T-helper 22 cell (primary cell): ENCODE measurements around the gene MSI2.

Source experiments
- DNase-seq: peaks from one replicate; pipeline ENCODE4 v3.0.0-alpha.2; 2020; ENCODE audit warnings: low read depth

Gene MSI2

DNA sequence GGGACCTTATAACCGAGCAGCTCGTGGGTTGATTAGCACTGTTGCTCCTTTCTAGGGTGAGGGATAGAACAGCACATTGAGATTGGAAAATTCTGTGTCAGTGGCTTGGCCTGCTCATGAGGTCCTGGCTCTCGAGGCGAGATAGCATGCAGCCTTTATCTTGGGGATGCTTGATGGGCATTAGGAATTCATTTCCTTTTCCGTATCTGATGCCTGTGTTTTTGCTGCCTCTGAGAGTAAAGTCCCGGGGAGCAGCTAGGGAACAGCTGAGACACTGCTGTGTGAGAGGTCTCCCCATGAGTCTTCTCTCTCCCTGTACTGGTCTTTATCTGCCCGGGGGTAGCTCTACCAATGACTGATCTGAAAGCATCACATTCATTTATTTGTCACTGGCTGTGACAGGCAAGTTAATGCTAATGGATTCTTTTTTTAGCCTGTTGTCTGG lies 14.5 kb downstream of the MSI2 start:
- DNase-seq = no peak

DNA sequence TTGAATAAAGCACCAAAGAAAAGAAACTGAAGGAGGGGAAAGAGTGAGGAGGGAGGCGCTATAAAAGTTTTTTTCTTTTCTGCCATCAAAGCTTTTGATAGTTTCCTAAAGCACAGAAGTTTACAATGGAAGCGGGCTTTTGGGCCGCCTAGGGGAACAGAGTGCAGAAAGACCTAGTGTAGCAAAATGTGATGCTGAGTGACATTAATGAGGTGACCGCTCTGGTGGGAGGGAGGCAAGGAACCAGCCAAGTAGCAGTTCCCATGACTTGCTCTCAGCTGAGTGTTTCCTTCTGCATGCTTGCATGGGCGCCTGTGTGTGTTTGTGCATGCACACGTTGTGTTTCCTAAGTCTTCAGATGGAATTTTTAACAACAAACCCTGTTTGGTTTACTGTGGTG lies 15.5 kb downstream of the MSI2 start:
- DNase-seq = no peak

GRCh38 chr17:57273490-57273889 lies 17.2 kb downstream of the MSI2 start:
- no peak for DNase-seq

GRCh38 chr17:57274162-57274561 lies 17.8 kb downstream of the MSI2 start:
- DNase-seq = no peak

- DNase-seq = no peak
Measured at GRCh38 chr17:57275071-57275764, 18.9 kb downstream of the MSI2 start.

- no peak for DNase-seq
Measured at GRCh38 chr17:57276621-57277020, 20.3 kb downstream of the MSI2 start.

DNA sequence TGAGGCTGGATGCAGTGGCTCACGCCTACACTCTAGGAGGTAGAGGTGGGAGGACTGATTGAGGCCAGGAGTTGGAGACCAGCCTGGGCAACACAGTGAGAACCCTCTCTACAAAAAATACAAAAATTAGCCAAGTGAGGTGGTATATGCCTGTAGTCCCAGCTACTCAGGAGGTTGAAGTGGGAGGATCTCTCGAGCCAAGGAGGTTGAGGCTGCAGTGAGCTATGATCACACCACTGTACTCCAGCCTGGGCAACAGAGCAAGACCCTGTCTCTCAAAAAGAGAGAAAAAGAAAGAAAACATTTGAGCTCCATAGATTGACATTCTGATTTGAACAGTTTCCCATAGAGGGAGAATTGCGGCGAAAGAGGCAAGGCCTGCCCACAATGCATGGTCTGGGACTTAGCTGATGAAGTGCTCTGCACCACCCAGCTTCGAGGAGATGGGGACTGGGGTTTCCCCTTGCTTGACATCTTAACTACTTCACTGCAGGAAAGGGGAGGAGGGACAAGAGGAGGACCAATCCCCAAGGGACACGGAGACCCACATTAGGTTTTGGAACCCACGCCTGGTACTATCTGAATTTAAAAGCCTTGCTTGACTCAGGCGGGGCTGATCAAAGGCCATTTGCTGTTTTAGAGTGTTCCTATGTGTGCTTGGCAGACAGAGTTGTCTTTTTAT lies 21.7 kb downstream of the MSI2 start:
- DNase-seq = no peak

DNA sequence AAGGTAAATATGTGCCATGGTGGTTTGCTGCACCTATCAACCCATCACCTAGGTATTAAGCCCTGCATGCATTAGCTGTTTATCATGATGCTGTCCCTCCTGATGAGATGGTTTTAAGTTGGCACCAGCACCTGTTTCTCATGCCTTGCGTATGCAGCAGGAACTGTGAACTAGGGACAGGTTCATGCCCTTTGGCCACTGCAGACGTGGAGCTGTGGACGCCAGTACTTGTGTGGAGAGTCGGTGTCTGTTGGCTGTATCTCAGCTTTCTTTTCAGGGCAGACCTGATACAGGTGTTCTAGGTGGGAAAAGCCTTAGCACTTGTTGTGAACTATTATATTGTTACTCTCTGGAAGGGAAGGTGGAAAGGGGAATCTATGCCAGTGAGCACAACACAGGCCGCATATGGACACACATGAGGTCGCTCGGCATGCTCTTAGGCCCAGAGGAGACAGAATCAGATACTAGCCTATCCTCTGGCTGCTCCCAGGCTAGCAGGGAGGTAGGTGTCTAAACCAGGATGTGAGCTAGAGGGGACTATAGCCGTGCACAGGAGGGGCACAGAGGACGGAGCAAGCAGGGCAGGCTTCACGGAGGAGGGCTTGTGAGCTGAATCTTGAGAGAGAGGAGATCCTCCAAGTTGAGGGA lies 22.5 kb downstream of the MSI2 start:
- no peak for DNase-seq

- no peak for DNase-seq
Measured at GRCh38 chr17:57279432-57279831, 23.1 kb downstream of the MSI2 start.

- DNase-seq = no peak
Measured at GRCh38 chr17:57281887-57282286, 25.6 kb downstream of the MSI2 start.

DNA sequence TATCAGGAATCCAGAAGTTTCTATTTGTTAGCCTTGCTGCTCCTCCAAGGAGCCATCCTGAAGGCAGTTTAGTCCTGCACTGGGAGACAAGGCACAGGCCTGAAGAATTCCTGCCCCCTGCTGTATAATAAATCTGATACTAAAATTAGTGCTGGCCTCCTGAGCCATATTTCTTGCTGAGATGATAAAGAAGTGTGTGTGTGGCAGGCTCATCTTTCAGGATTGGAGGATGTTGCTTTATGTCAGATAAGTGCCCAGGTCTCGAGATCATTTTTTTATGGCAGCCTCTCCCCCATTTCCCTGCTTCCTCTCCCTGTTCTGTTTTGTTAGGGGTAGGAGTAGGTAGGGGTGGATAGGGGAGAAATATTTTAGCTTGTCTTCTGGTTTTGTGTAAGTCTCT lies 26.0 kb downstream of the MSI2 start:
- no peak for DNase-seq

DNA sequence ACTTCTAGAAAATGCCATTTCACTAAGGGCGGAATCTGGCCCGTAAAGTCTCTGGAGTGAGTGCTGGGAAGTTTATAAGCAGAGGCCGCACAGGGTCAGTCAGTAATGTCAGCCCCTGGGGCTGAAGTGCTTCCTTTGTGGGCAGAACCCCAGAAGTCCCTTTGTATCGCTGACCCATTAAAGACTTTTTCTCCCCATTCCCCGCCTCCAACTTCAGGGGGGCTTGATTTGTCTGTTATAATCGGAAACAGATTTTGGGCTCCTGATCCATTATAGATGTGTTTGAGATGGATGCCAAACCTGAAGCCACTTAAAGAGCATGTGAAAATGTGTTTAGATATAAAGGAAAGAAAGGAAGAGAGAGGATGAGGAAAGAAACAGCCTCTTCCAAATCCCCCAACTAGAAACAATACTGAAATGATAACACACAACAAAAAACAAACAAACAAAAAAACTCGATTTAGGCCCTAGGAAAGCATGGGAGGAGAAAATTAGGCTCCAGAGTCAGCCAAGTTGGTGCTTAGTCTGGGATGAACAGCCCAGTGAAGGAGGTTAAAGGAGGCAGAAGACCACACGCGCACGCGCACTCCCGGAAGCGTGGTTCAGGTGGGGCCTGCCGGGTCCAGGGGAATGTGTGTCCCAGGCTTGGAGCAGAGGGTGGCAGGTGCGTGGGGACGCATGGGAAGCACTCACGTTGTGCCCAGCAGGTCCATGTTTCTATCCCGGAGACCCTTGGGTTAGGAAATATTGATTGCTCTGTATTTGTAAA lies 27.1 kb downstream of the MSI2 start:
- no peak for DNase-seq

DNA sequence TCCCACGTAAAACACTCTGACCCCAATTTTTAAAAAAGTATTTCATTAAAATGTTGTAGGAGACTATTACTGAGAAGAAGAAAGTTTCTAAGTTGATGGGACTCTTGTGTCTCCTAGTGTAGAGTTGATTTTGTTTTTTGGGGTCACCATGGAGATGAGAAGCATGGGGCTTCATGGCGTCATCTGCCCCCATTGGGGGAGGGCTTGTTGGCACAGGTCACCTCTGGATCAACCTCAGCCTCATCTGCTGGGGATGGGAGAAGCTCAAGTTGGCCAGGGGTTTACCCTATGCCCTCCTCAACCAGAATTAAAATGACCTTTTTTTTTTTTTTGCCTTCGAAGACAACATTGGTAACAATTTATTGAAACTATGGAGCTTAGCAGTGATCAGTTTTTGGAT lies 28.3 kb downstream of the MSI2 start:
- peak; percentile 15 for DNase-seq

GRCh38 chr17:57284984-57285646 lies 28.8 kb downstream of the MSI2 start:
- DNase-seq = no peak

- no peak for DNase-seq
Measured at GRCh38 chr17:57285701-57286100, 29.4 kb downstream of the MSI2 start.

- DNase-seq = no peak
Measured at GRCh38 chr17:57286399-57287105, 30.2 kb downstream of the MSI2 start.

- DNase-seq = no peak
Measured at GRCh38 chr17:57288040-57288772, 31.9 kb downstream of the MSI2 start.

GRCh38 chr17:57288773-57289121 lies 32.4 kb downstream of the MSI2 start:
- no peak for DNase-seq

- DNase-seq = no peak
Measured at GRCh38 chr17:57289130-57289529, 32.8 kb downstream of the MSI2 start.

DNA sequence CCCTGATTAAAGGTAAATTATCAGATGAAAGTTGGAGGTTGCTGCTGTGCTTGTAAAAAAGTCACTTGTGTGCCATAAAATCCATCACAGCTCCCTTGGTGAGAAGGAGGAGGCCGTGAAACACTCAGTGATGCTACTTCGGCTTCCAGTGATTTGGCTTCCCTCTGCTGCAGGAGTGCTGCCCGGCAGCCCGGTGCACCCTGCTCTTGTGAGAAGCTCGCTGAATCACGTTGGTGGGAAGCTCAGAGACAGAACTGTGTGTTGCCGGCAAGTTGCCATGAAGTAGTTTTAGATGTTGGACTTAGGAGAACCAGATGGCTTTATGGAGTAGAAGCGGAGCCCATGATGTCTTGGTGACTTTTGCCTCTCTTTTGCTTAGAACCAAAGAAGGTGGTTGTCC lies 33.3 kb downstream of the MSI2 start:
- no peak for DNase-seq

GRCh38 chr17:57290981-57291380 lies 34.7 kb downstream of the MSI2 start:
- no peak for DNase-seq
